ENCODE measurements around the gene NPL. TPM values are rescaled to one million over a fixed set of nuclear protein-coding genes. Genes with fewer than 3 reads are reported as not detected.

The NPL gene
- total and polyA plus RNA-seq, 2 donors (not counting 1 experiment from before 2014, with no cell fraction given): 1.4 to 2.6 TPM

GRCh38 chr1:182861994-182862393 is 72.4 kb downstream of the NPL start:
- Histone ChIP-seq H3K4me3 (replicated peaks in 1 of 4; ENCODE audit: control extremely low read depth in 1 of 4, insufficient read depth in 1 of 4, low read depth in 3 of 4, low read length in 4 of 4) (no peak overlapping the region), H3K9ac (ENCODE audit: insufficient read depth, low read length) (no peak overlapping the region), H3K79me2 (ENCODE audit: control insufficient read depth, insufficient read depth, low read length) (peaks cover 5% of the 10 kb centered on the region), H4K20me1 (ENCODE audit: control insufficient read depth, extremely low read depth, insufficient read depth, low read length) (no peaks in the 10 kb centered on the region), H3K36me3 (ENCODE audit: control insufficient read depth, insufficient read depth, low read length) (peaks cover 22% of the 10 kb centered on the region), H2AFZ (ENCODE audit: low read length) (no peak overlapping the region), H3K27ac (ENCODE audit: insufficient read depth, low read length) (no peak overlapping the region), H3K4me1 (ENCODE audit: control insufficient read depth, extremely low read depth, insufficient read depth, low read length) (no peaks in the 10 kb centered on the region), H3K9me3 (ENCODE audit: control insufficient read depth, insufficient read depth, low read depth, low read length) (no peaks in the 10 kb centered on the region), H3K27me3 (ENCODE audit: control insufficient read depth, insufficient read depth, low read length) (no peaks in the 10 kb centered on the region), H3K4me2 (ENCODE audit: extremely low read depth, insufficient read depth, low read length) (no peak overlapping the region)
- TF ChIP-seq, protein P1, sequence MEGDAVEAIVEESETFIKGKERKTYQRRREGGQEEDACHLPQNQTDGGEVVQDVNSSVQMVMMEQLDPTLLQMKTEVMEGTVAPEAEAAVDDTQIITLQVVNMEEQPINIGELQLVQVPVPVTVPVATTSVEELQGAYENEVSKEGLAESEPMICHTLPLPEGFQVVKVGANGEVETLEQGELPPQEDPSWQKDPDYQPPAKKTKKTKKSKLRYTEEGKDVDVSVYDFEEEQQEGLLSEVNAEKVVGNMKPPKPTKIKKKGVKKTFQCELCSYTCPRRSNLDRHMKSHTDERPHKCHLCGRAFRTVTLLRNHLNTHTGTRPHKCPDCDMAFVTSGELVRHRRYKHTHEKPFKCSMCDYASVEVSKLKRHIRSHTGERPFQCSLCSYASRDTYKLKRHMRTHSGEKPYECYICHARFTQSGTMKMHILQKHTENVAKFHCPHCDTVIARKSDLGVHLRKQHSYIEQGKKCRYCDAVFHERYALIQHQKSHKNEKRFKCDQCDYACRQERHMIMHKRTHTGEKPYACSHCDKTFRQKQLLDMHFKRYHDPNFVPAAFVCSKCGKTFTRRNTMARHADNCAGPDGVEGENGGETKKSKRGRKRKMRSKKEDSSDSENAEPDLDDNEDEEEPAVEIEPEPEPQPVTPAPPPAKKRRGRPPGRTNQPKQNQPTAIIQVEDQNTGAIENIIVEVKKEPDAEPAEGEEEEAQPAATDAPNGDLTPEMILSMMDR (conservative IDR thresholded peaks at IDR 0.05 in 1 of 2, IDR thresholded peaks at IDR 0.05 in 1 of 2; ENCODE audit: low read depth in 1 of 2, low read length in 2 of 2): no peak
- no peak for TF ChIP-seq EZH2 (IDR thresholded peaks at IDR 0.05; ENCODE audit: low read length, missing control alignments)
- DNase-seq (ENCODE audit: low read depth in 2 of 2): peak in 1 of 2 donors; percentile 75

DNA sequence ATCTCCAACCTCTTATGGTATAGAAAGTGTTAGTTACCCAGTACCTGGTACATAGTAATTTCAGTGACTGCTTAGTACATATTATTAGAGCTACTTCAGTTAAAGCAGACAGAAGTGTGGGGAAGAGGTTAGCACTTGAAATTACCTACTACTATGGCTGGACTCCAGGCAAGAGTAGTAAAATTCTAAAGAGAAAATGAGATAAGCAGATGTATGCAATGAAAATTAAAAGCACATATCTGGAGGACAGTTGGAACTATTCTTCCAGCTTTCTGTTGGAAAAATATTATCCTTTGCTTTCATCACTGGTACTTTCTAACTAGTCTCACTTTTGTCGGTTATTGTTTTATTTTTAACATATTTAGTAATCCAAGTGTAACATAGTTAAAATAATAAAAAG is 73.3 kb downstream of the NPL start:
- no peaks in the 10 kb centered on the region for H3K4me1 ChIP-seq (ENCODE audit: control insufficient read depth, extremely low read depth, insufficient read depth, low read length)
- H3K27ac ChIP-seq (ENCODE audit: insufficient read depth, low read length): no peak overlapping the region
- no peak for DNase-seq (ENCODE audit: low read depth in 2 of 2)
- H3K79me2 ChIP-seq (ENCODE audit: control insufficient read depth, insufficient read depth, low read length): peaks cover 5% of the 10 kb centered on the region
- H3K27me3 ChIP-seq (ENCODE audit: control insufficient read depth, insufficient read depth, low read length): no peaks in the 10 kb centered on the region
- TF ChIP-seq, protein P1 (conservative IDR thresholded peaks at IDR 0.05 in 1 of 2, IDR thresholded peaks at IDR 0.05 in 1 of 2; ENCODE audit: low read depth in 1 of 2, low read length in 2 of 2): no peak
- no peak for TF ChIP-seq EZH2 (IDR thresholded peaks at IDR 0.05; ENCODE audit: low read length, missing control alignments)
- H3K4me2 ChIP-seq (ENCODE audit: extremely low read depth, insufficient read depth, low read length): no peak overlapping the region
- no peaks in the 10 kb centered on the region for H3K9me3 ChIP-seq (ENCODE audit: control insufficient read depth, insufficient read depth, low read depth, low read length)
- H2AFZ ChIP-seq (ENCODE audit: low read length): no peak overlapping the region
- peaks cover 22% of the 10 kb centered on the region for H3K36me3 ChIP-seq (ENCODE audit: control insufficient read depth, insufficient read depth, low read length)
- H3K4me3 ChIP-seq (replicated peaks in 1 of 4; ENCODE audit: control extremely low read depth in 1 of 4, insufficient read depth in 1 of 4, low read depth in 3 of 4, low read length in 4 of 4): no peak overlapping the region
- H4K20me1 ChIP-seq (ENCODE audit: control insufficient read depth, extremely low read depth, insufficient read depth, low read length): no peaks in the 10 kb centered on the region
- no peak overlapping the region for H3K9ac ChIP-seq (ENCODE audit: insufficient read depth, low read length)

DNA sequence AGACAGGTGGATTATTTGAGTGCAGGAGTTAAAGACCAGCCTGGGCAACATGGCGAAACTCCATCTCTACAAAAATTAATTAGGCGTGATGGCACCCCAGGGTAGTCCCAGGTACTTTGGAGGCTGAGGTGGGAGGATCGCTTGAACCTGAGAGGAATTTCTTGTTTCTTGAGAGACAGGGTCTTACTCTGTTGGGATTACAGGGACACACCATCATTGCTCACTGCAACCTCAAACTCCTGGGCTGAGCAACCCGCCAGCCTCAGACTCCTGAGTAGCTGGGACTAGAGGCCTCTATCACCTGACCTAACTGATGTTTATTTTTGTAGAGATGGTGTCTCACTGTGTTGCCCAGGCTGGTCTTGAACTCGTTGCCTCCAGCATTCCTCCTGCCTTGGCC is 74.4 kb downstream of the NPL start:
- Histone ChIP-seq H3K4me2 (ENCODE audit: extremely low read depth, insufficient read depth, low read length) (no peak overlapping the region), H3K27ac (ENCODE audit: insufficient read depth, low read length) (no peak overlapping the region), H2AFZ (ENCODE audit: low read length) (no peak overlapping the region), H4K20me1 (ENCODE audit: control insufficient read depth, extremely low read depth, insufficient read depth, low read length) (no peaks in the 10 kb centered on the region), H3K27me3 (ENCODE audit: control insufficient read depth, insufficient read depth, low read length) (no peaks in the 10 kb centered on the region), H3K9me3 (ENCODE audit: control insufficient read depth, insufficient read depth, low read depth, low read length) (no peaks in the 10 kb centered on the region), H3K9ac (ENCODE audit: insufficient read depth, low read length) (no peak overlapping the region), H3K79me2 (ENCODE audit: control insufficient read depth, insufficient read depth, low read length) (peaks cover 5% of the 10 kb centered on the region), H3K4me1 (ENCODE audit: control insufficient read depth, extremely low read depth, insufficient read depth, low read length) (no peaks in the 10 kb centered on the region), H3K4me3 (replicated peaks in 1 of 4; ENCODE audit: control extremely low read depth in 1 of 4, insufficient read depth in 1 of 4, low read depth in 3 of 4, low read length in 4 of 4) (no peak overlapping the region), H3K36me3 (ENCODE audit: control insufficient read depth, insufficient read depth, low read length) (peaks cover 20% of the 10 kb centered on the region)
- no peak for DNase-seq (ENCODE audit: low read depth in 2 of 2)
- no peak for TF ChIP-seq EZH2 (IDR thresholded peaks at IDR 0.05; ENCODE audit: low read length, missing control alignments)
